ENCODE data around the gene PCDH9. TPM values are rescaled to one million over a fixed set of nuclear protein-coding genes. Genes with fewer than 3 reads are reported as not detected.

Gene PCDH9
- total and polyA plus RNA-seq, 10 of the 15 experiments (the other 5 are each of a cell fraction or from before 2014, with no cell fraction given), result 0.02 to 2.3 (median 0.05) TPM; not detected in 1

DNA sequence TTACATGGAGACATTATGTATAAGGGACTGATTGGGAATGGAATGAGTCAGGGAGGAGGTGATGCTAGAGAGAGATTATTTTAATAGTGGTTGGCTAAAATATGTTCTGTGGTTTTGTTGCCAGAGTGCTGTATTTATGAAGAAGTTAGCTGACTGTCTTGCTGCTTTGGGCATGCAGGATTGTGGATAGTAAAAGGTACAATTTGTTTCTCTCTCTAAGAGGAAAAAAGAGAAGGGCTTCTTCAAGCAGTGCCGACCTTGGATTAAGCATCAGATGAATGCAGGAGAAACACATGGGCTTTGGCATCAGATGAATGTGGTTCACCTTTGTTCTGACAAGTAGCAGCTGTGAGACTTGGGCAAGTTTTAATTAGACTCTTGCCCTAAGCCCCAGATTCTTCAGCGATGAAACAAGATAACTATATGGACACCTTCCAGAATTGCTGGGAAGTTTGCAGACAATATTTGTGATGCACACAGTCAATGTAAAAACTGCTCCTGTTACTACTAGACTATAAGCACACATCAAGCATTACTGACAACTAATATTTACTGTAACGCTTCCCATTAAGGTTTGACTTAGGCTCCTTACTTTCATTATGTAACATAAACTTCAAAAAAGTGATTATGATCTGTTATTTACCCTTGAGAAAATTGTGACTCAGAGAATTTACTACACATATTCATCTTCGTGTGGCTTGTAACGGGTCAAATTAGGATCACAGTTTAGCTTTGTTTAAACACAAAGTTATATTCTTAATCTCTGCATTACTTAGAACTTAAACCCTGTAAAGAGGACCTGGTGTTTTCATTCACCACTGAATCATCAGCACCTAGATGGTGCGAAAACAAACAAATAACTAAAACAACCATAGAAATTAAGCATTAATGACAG, 824.0 kb downstream of the PCDH9 start (continued):
- TF ChIP-seq, protein P1, sequence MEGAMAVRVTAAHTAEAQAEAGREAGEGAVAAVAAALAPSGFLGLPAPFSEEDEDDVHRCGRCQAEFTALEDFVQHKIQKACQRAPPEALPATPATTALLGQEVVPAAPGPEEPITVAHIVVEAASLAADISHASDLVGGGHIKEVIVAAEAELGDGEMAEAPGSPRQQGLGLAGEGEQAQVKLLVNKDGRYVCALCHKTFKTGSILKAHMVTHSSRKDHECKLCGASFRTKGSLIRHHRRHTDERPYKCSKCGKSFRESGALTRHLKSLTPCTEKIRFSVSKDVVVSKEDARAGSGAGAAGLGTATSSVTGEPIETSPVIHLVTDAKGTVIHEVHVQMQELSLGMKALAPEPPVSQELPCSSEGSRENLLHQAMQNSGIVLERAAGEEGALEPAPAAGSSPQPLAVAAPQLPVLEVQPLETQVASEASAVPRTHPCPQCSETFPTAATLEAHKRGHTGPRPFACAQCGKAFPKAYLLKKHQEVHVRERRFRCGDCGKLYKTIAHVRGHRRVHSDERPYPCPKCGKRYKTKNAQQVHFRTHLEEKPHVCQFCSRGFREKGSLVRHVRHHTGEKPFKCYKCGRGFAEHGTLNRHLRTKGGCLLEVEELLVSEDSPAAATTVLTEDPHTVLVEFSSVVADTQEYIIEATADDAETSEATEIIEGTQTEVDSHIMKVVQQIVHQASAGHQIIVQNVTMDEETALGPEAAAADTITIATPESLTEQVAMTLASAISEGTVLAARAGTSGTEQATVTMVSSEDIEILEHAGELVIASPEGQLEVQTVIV (IDR thresholded peaks at IDR 0.05; ENCODE audit: borderline replicate concordance, partially characterized antibody), result no peak
- TF ChIP-seq MEF2B (IDR thresholded peaks at IDR 0.05; ENCODE audit: partially characterized antibody, poor library complexity, severe bottlenecking), result no peak
- no peak for TF ChIP-seq DPF2 (IDR thresholded peaks at IDR 0.05)
- no peak for TF ChIP-seq HDAC6 (IDR thresholded peaks at IDR 0.05; ENCODE audit: unreplicated experiment)

DNA sequence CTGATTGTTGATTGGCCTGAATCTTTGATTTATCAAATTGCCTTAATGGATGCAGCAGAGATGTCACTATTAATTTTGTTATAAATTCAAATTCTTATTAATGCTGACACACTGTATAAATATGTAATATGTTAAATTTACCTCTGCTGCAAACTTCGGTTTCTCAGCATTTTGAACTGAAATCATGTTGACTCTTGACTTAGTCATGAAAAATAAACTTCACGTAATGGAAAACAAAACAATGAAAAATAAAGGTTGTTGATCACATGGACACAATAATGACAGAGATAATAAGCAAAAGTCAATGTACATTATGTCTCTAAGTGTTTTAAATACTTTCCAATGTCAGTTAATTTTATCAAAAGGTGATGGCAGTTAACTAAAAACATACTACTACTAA, 827.6 kb downstream of the PCDH9 start:
- TF ChIP-seq EP300 (IDR thresholded peaks at IDR 0.05; ENCODE audit: borderline replicate concordance in 1 of 2, control insufficient read depth in 1 of 2, low read depth in 2 of 2, low read length in 2 of 2) (no peak), HCFC1 (IDR thresholded peaks at IDR 0.05; ENCODE audit: low read length) (no peak), NRF1 (conservative IDR thresholded peaks at IDR 0.05; ENCODE audit: low read depth, low read length) (no peak), ZNF217 (IDR thresholded peaks at IDR 0.05) (no peak), NFYA (IDR thresholded peaks at IDR 0.05; ENCODE audit: borderline replicate concordance, low read depth, low read length) (no peak), TCF12 (IDR thresholded peaks at IDR 0.05; ENCODE audit: low read depth, low read length) (no peak), POLR2A (IDR thresholded peaks at IDR 0.05; ENCODE audit: low read depth, low read length) (no peak), SREBF2 (IDR thresholded peaks at IDR 0.05; ENCODE audit: low read length) (no peak), RAD21 (IDR thresholded peaks at IDR 0.05; ENCODE audit: insufficient read depth, low read depth, low read length) (no peak), IKZF2 (IDR thresholded peaks at IDR 0.05) (no peak), FOXK2 (IDR thresholded peaks at IDR 0.05) (no peak)
- TF ChIP-seq, protein P2, sequence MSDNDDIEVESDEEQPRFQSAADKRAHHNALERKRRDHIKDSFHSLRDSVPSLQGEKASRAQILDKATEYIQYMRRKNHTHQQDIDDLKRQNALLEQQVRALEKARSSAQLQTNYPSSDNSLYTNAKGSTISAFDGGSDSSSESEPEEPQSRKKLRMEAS (IDR thresholded peaks at IDR 0.05; ENCODE audit: low read depth, low read length), result no peak
- TF ChIP-seq, protein P3, sequence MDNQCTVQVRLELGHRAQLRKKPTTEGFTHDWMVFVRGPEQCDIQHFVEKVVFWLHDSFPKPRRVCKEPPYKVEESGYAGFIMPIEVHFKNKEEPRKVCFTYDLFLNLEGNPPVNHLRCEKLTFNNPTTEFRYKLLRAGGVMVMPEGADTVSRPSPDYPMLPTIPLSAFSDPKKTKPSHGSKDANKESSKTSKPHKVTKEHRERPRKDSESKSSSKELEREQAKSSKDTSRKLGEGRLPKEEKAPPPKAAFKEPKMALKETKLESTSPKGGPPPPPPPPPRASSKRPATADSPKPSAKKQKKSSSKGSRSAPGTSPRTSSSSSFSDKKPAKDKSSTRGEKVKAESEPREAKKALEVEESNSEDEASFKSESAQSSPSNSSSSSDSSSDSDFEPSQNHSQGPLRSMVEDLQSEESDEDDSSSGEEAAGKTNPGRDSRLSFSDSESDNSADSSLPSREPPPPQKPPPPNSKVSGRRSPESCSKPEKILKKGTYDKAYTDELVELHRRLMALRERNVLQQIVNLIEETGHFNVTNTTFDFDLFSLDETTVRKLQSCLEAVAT (IDR thresholded peaks at IDR 0.05), result no peak
- H3K79me2 ChIP-seq (ENCODE audit: control insufficient read depth, insufficient read depth, low read length), result no peaks in the 10 kb centered on the region
- H3K9me3 ChIP-seq (replicated peaks; ENCODE audit: control insufficient read depth, insufficient read depth, low read length), result no peaks in the 10 kb centered on the region
- H3K27ac ChIP-seq (ENCODE audit: control insufficient read depth, insufficient read depth), result no peak overlapping the region
- H3K27me3 ChIP-seq (replicated peaks in 1 of 2; ENCODE audit: control insufficient read depth in 2 of 2, insufficient read depth in 2 of 2, low read length in 1 of 2), result no peaks in the 10 kb centered on the region
- H3K36me3 ChIP-seq (ENCODE audit: control insufficient read depth in 2 of 2, insufficient read depth in 2 of 2, low read length in 1 of 2), result no peaks in the 10 kb centered on the region
- CTCF ChIA-PET, result no interaction called here
- H4K20me1 ChIP-seq (ENCODE audit: control insufficient read depth, insufficient read depth), result no peaks in the 10 kb centered on the region
- no peak for DNase-seq (ENCODE audit: low read depth, low spot score)
- POLR2A ChIA-PET, result no interaction called here
- H3K4me1 ChIP-seq (ENCODE audit: control insufficient read depth, insufficient read depth, low read length), result no peaks in the 10 kb centered on the region
- ATAC-seq, result no peak
- no peak overlapping the region for H3K4me3 ChIP-seq
- RAD21 ChIA-PET (ENCODE audit: unreplicated experiment), result no interaction called here
- SMC1A ChIA-PET (ENCODE audit: uncharacterized antibody, unreplicated experiment), result no interaction called here
- H3K4me2 ChIP-seq (ENCODE audit: control insufficient read depth, insufficient read depth), result no peak overlapping the region
- no peak for FAIRE-seq
- 24% methylated on average over 2 of the region's 2 CpGs for WGBS (ENCODE audit: insufficient coverage, insufficient replicate concordance, low lambda C conversion rate, missing lambda C conversion rate)
- no peak overlapping the region for H2AFZ ChIP-seq (ENCODE audit: control insufficient read depth, low read depth, low read length)
- BruUV-seq (replicated peaks), result no TSS peak
- no peak overlapping the region for H3K9ac ChIP-seq (ENCODE audit: control insufficient read depth, insufficient read depth, low read length)
- intact Hi-C loops (cut with micrococcal nuclease; ENCODE audit: unreplicated experiment), result no loop called here
- in situ Hi-C loops (cut with MboI), result no loop called here
